CD4-positive, alpha-beta memory T cell (primary cell): ENCODE results near the gene TEX55. TPM values are rescaled to one million over a fixed set of nuclear protein-coding genes. Genes with fewer than 3 reads are reported as not detected.

Source experiments
- CTCF ChIA-PET: fragments of 350-600 bp; sonication (Branson Sonifier 250); formaldehyde crosslinking; loops from one replicate; lab custom pipeline; 2021; ENCODE audit warnings: inconsistent platforms; ENCODE audit not compliant: partially characterized antibody; lab: Charles Lee
- POLR2A ChIA-PET: fragments of 350-600 bp; sonication (Branson Sonifier 250); formaldehyde crosslinking; loops from one replicate; lab custom pipeline; 2021; ENCODE audit not compliant: partially characterized antibody; lab: Charles Lee
- DNase-seq, 5 donors: peaks; one replicate each; pipeline versions ENCODE4 v3.0.0 to v3.0.0-alpha.2; 2020 to 2022; ENCODE audit warnings: mixed read lengths in 1 of 5
- H3K27ac ChIP-seq: one replicate; pipeline ENCODE4 v1.7.0; 2013; ENCODE audit warnings: low read depth, low read length
- H3K27me3 ChIP-seq: 2 replicates; pipeline ENCODE4 v1.7.0; 2013; ENCODE audit warnings: mild to moderate bottlenecking, low read length, moderate library complexity; ENCODE audit not compliant: insufficient read depth
- H3K36me3 ChIP-seq: 2 replicates; pipeline ENCODE4 v1.7.0; 2013; ENCODE audit warnings: mild to moderate bottlenecking, low read length, moderate library complexity; ENCODE audit not compliant: insufficient read depth
- H3K4me1 ChIP-seq: 2 replicates; pipeline ENCODE4 v1.7.0; 2013; ENCODE audit warnings: mild to moderate bottlenecking, low read length, moderate library complexity; ENCODE audit not compliant: insufficient read depth
- H3K4me3 ChIP-seq, 2 donors: one replicate each; pipeline ENCODE4 v1.7.0; 2013; ENCODE audit warnings: low read length in 2 of 2, mild to moderate bottlenecking in 1 of 2
- H3K9me3 ChIP-seq, 2 donors: one replicate each; pipeline ENCODE4 v1.7.0; 2013; ENCODE audit warnings: low read length in 2 of 2, control low read depth in 1 of 2; ENCODE audit not compliant: control insufficient read depth in 1 of 2
- H3K27ac Mint-ChIP-seq, 7 donors: one replicate each; pipeline ENCODE4 v1.8.0; 2020 to 2021; ENCODE audit warnings: mixed read lengths in 7 of 7, mild to moderate bottlenecking in 6 of 7, inconsistent platforms in 3 of 7, moderate library complexity in 3 of 7
- H3K27me3 Mint-ChIP-seq, 2 donors: one replicate each; pipeline ENCODE4 v1.8.0; 2020 to 2021; ENCODE audit warnings: mixed read lengths in 2 of 2
- H3K36me3 Mint-ChIP-seq, 2 donors: one replicate each; pipeline ENCODE4 v1.8.0; 2020 to 2021; ENCODE audit warnings: mixed read lengths in 2 of 2, inconsistent platforms in 1 of 2, mild to moderate bottlenecking in 1 of 2
- H3K4me1 Mint-ChIP-seq, 4 donors: one replicate each; pipeline ENCODE4 v1.8.0; 2020 to 2021; ENCODE audit warnings: mixed read lengths in 4 of 4, mild to moderate bottlenecking in 1 of 4
- H3K4me3 Mint-ChIP-seq, 8 donors: one replicate each; pipeline ENCODE4 v1.8.0; 2020 to 2021; ENCODE audit warnings: mixed read lengths in 8 of 8, mild to moderate bottlenecking in 7 of 8, moderate library complexity in 6 of 8, inconsistent platforms in 3 of 8
- H3K9me3 Mint-ChIP-seq, 8 donors: one replicate each; pipeline ENCODE4 v1.8.0; 2020 to 2021; ENCODE audit warnings: mixed read lengths in 8 of 8, mild to moderate bottlenecking in 5 of 8, inconsistent platforms in 3 of 8, moderate library complexity in 1 of 8
- intact Hi-C: fragments of 100-400 bp; cut with micrococcal nuclease; formaldehyde crosslinking; loops from one replicate; pipeline ENCODE4 v1.15.1; 2023
- polyA plus RNA-seq, 2 donors: library from polyadenylated mRNA; unstranded; fragments of 300-500 nt; fragmentation: Illumina TruSeq; gene quantifications; one replicate each; pipeline ENCODE4 v1.2.3, GENCODE V29; 2021
- total RNA-seq, 2 experiments: library from RNA; stranded (reverse); gene quantifications; one replicate each; pipeline ENCODE4 v1.2.3, GENCODE V29; 2021

Gene TEX55
- total and polyA plus RNA-seq, 4 experiments from 2014 or later = not detected

DNA sequence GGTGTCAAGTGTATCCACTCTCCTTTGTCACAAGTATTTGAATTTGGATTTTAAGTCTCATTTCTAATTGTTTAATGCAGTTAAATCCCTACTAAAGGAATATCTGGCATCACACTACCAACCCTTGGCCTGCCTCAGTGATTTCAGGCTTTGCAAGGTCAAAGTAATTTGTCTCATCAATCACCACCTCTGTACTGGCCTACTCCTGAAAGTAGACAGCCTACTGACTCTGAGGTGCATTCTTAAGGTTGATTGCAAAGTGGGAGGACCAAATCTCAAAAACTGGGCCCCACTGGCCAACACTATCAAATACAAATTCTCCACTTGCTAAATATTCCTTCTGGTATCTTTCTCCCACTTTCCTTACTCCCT lies 851 bp upstream of the TEX55 start:
- H3K4me3 ChIP-seq = no peak overlapping the region
- ChIA-PET CTCF (interaction anchor here (1.7 to 4.7 kb wide), 2 partner anchors 95 to 208 kb away, joined by 4 to 42 read pairs; partner anchors contain the start of gene B4GALT4), POLR2A (no interaction called here)
- Mint-ChIP-seq H3K4me1 (peaks cover 0 to 4% (median under 1%) of the 10 kb centered on the region in 4 donors), H3K9me3 (no peaks in the 10 kb centered on the region), H3K4me3 (no peak overlapping the region), H3K36me3 (no peaks in the 10 kb centered on the region), H3K27me3 (no peaks in the 10 kb centered on the region), H3K27ac (peak overlapping the region in 1 of 7 donors; percentile 24)
- no peaks in the 10 kb centered on the region for H3K36me3 ChIP-seq
- H3K27ac ChIP-seq = no peak overlapping the region
- DNase-seq = peak in 1 of 5 donors; percentile 2
- H3K4me1 ChIP-seq = no peaks in the 10 kb centered on the region
- H3K9me3 ChIP-seq = no peaks in the 10 kb centered on the region
- intact Hi-C loops = loop anchor here (1.0 kb wide), 1 partner anchor 208 kb away; no protein-coding TSS in a partner anchor
- no peaks in the 10 kb centered on the region for H3K27me3 ChIP-seq

DNA sequence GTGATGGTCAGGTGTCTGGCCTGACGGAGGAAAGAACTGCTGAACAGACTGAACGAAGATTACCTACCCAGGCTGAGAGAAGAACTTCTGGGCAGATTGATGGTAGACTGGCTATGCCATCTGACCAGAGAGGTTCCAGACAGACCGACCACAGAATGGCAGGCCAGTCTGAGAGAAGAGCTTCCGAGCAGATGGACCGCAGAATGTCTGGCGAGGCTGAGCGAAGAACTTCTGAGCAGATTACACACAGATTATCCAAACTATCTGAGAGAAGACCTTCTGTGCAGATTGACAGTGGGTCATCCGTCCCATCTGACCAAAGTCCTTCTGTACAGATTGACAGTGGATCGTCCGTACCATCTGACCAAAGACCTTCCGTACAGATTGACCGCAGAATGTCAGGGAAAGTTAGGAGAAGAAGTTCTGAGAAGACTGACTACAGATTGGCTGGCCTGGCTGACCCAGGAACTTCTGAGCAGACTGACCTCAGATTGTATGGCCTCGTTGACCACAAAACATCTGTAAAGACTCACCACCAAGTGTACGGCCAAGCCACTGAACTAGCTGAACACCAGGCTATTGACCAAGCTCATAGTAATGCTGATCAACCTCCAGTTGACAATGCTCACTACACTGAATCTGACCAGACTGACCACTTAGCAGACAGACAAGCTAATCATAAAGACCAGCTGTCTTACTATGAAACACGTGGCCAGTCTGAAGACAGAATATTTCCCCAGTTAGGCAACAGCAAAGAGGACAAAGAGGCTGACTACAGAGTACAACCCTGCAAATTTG lies 812 bp downstream of the TEX55 start:
- Mint-ChIP-seq H3K4me1 (peaks cover 0 to 4% (median under 1%) of the 10 kb centered on the region in 4 donors), H3K27ac (no peak overlapping the region), H3K9me3 (no peaks in the 10 kb centered on the region), H3K36me3 (no peaks in the 10 kb centered on the region), H3K4me3 (no peak overlapping the region), H3K27me3 (no peaks in the 10 kb centered on the region)
- no peak overlapping the region for H3K4me3 ChIP-seq
- POLR2A ChIA-PET = interaction anchor here (1.4 kb wide), 1 partner anchor 94 kb away, joined by 4 read pairs; the partner anchor contains the start of gene B4GALT4
- CTCF ChIA-PET = interaction anchor here (1.8 to 4.7 kb wide), 3 partner anchors 94 to 534 kb away, joined by 4 to 42 read pairs (median 6); partner anchors contain the start of gene B4GALT4
- no peaks in the 10 kb centered on the region for H3K4me1 ChIP-seq
- no peak for DNase-seq
- no peaks in the 10 kb centered on the region for H3K36me3 ChIP-seq
- H3K9me3 ChIP-seq = no peaks in the 10 kb centered on the region
- H3K27me3 ChIP-seq = no peaks in the 10 kb centered on the region
- H3K27ac ChIP-seq = no peak overlapping the region
- intact Hi-C loops = no loop called here

DNA sequence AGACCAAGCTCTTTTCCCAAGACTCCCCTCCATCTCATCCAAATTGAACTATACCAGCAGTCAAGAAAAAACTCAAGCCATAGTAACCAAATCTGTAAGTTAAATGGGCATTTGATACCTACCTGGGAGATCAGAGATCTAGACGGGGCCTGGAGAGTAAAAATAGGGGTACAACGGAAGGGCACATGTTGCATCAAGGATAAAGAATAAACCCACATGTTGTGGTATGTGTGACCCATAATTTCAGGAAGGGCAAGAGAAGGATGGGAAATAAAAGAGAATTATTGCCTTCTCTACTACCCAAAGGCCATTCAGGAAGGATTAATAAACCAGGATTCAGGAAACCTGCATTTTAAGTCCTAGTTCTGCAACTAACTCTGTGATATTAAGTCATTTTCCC lies 1.5 kb downstream of the TEX55 start:
- Mint-ChIP-seq H3K27me3 (no peaks in the 10 kb centered on the region), H3K4me3 (no peak overlapping the region), H3K9me3 (no peaks in the 10 kb centered on the region), H3K27ac (no peak overlapping the region), H3K36me3 (no peaks in the 10 kb centered on the region), H3K4me1 (peaks cover 0 to 4% (median under 1%) of the 10 kb centered on the region in 4 donors)
- Histone ChIP-seq H3K36me3 (no peaks in the 10 kb centered on the region), H3K27me3 (no peaks in the 10 kb centered on the region), H3K9me3 (no peaks in the 10 kb centered on the region), H3K27ac (no peak overlapping the region), H3K4me1 (no peaks in the 10 kb centered on the region), H3K4me3 (no peak overlapping the region)
- POLR2A ChIA-PET = no interaction called here
- intact Hi-C loops = no loop called here
- CTCF ChIA-PET = interaction anchor here (1.8 to 4.7 kb wide), 3 partner anchors 93 to 533 kb away, joined by 4 to 42 read pairs (median 6); partner anchors contain the start of gene B4GALT4
- DNase-seq = no peak

DNA sequence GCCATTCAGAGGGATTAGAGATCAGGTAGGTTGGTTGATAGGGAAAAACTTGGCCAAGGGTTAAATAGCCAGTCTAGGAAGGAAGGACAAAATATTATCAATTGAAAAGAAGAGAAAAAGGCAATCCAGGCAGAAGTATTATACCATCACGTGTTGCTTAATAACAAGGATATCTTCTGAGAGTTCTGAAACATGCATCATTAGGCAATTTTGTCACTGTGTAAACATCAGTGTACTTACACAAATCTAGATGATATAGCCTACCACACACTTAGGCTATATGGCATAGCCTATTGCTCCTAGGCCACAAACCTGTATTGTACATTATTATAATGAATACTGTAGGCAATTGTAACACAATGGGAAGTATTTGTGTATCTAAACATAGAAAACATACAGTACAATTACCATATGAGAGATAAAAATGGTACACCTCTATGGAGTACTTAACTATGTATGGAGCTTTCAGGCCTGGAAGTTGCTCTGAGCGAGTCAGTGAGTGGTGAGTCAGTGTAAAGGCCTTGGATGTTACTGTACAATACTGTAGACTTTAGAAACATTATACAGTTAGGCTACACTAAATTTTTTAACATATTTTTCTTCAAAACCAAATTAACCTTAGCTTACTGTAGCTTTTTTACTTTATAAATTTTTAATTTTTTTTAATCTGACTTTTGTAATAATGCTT lies 2.7 kb downstream of the TEX55 start:
- Mint-ChIP-seq H3K27me3 (peaks cover 0 to 2% of the 10 kb centered on the region in 2 donors), H3K9me3 (peaks cover 0 to 9% (median 6%) of the 10 kb centered on the region in 8 donors), H3K4me1 (peaks cover 0 to 4% (median under 1%) of the 10 kb centered on the region in 4 donors), H3K36me3 (no peaks in the 10 kb centered on the region), H3K4me3 (no peak overlapping the region), H3K27ac (peak overlapping the region in 1 of 7 donors; percentile 27)
- CTCF ChIA-PET = interaction anchor here (0.6 to 1.2 kb wide), 2 partner anchors 89 to 93 kb away, joined by 3 to 4 read pairs; no protein-coding TSS in a partner anchor
- Histone ChIP-seq H3K4me1 (no peaks in the 10 kb centered on the region), H3K36me3 (no peaks in the 10 kb centered on the region), H3K27ac (no peak overlapping the region), H3K9me3 (no peaks in the 10 kb centered on the region), H3K4me3 (no peak overlapping the region), H3K27me3 (no peaks in the 10 kb centered on the region)
- POLR2A ChIA-PET = no interaction called here
- no peak for DNase-seq
- intact Hi-C loops = no loop called here

DNA sequence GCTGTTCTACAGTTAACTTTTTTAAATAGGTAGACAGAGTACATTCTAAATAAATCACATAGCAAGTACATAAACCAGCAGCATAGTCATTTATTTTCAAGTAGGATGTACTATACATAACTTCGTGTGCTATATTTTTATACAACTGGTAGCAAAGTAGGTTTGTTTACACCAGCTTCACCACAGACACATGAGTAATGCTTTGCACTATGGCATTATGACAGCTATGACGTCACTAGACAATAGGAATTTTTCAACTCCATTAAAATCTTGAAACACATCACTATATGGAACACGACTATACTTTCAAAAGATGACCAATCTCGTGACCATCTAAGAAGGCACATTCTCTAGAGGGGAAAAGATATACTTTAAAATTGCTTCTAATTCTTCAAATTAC lies 3.5 kb downstream of the TEX55 start:
- ChIA-PET POLR2A (no interaction called here), CTCF (interaction anchor here (1.2 kb wide), 1 partner anchor 92 kb away, joined by 4 read pairs; no protein-coding TSS in a partner anchor)
- peaks cover 0 to 4% (median under 1%) of the 10 kb centered on the region in 4 donors for H3K4me1 Mint-ChIP-seq
- peaks cover 0 to 3% of the 10 kb centered on the region in 2 donors for H3K27me3 Mint-ChIP-seq
- Histone ChIP-seq H3K36me3 (no peaks in the 10 kb centered on the region), H3K27ac (no peak overlapping the region), H3K27me3 (no peaks in the 10 kb centered on the region), H3K4me1 (no peaks in the 10 kb centered on the region), H3K9me3 (no peaks in the 10 kb centered on the region), H3K4me3 (no peak overlapping the region)
- H3K9me3 Mint-ChIP-seq = peaks cover 0 to 18% (median 14%) of the 10 kb centered on the region in 8 donors
- peak overlapping the region in 1 of 7 donors; percentile 73 for H3K27ac Mint-ChIP-seq
- intact Hi-C loops = no loop called here
- no peak overlapping the region for H3K4me3 Mint-ChIP-seq
- no peak for DNase-seq
- H3K36me3 Mint-ChIP-seq = peaks cover 0 to 1% of the 10 kb centered on the region in 2 donors

DNA sequence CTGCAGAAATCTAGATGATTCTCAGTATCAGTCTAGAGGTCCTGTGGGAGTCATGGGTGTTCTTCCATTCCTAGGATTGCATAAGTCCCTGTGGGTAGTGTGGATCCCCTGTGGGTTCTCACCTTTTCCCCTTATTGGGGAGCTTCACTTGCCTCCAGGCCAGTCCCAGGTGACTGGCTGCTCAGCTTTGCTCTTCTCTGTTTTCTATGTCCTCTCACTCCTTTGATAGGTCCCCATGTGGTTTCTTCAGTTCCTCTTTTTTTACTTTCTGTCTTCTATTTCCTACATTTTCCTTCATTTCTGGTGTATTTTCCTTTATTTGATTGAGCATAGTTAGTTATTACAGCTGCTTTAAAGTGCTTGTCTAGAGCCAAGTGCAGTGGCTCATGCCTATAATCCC lies 10.9 kb downstream of the TEX55 start:
- CTCF ChIA-PET = no interaction called here
- intact Hi-C loops = no loop called here
- H3K27ac Mint-ChIP-seq = no peak overlapping the region

DNA sequence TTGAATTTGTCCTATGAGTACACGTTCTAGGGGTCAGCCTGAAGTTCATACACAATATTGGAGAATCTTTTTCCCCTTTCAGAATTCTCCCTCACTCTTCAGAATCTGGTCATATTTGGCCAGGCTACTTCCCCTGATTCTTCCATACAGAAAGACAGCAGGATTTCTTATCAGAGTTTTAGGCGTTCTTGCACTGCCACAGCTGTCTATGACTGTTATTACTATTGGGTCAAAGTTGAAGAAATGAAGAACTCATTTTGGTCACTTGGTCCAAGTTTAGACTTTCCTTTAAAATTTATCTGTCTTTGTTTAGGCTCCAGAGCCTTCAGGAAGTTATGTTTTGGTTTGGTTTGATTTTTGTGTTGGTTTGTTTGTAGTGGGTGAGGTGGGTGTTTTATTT lies 12.0 kb downstream of the TEX55 start:
- H3K27me3 Mint-ChIP-seq = peaks cover 15 to 24% of the 10 kb centered on the region in 2 donors
- Histone ChIP-seq H3K36me3 (no peaks in the 10 kb centered on the region), H3K9me3 (no peaks in the 10 kb centered on the region), H3K27ac (no peak overlapping the region), H3K27me3 (no peaks in the 10 kb centered on the region), H3K4me1 (no peaks in the 10 kb centered on the region), H3K4me3 (no peak overlapping the region)
- DNase-seq = no peak
- no peak overlapping the region for H3K4me3 Mint-ChIP-seq
- H3K36me3 Mint-ChIP-seq = peaks cover 0 to 4% of the 10 kb centered on the region in 2 donors
- no peaks in the 10 kb centered on the region for H3K4me1 Mint-ChIP-seq
- CTCF ChIA-PET = no interaction called here
- no peak overlapping the region for H3K27ac Mint-ChIP-seq
- intact Hi-C loops = no loop called here
- peaks cover 0 to 39% (median 34%) of the 10 kb centered on the region in 8 donors for H3K9me3 Mint-ChIP-seq
- POLR2A ChIA-PET = no interaction called here

More for the DNA sequence above, 10.9 kb downstream of the TEX55 start:
- Histone ChIP-seq H3K4me3 (no peak overlapping the region), H3K27me3 (no peaks in the 10 kb centered on the region), H3K27ac (no peak overlapping the region), H3K9me3 (no peaks in the 10 kb centered on the region), H3K36me3 (no peaks in the 10 kb centered on the region), H3K4me1 (no peaks in the 10 kb centered on the region)
- DNase-seq = no peak
- POLR2A ChIA-PET = no interaction called here
- H3K36me3 Mint-ChIP-seq = peaks cover 0 to 4% of the 10 kb centered on the region in 2 donors
- H3K4me3 Mint-ChIP-seq = no peak overlapping the region
- H3K4me1 Mint-ChIP-seq = no peaks in the 10 kb centered on the region
- H3K9me3 Mint-ChIP-seq = peaks cover 0 to 38% (median 36%) of the 10 kb centered on the region in 8 donors
- H3K27me3 Mint-ChIP-seq = peaks cover 11 to 22% of the 10 kb centered on the region in 2 donors
